ENCODE data around the gene MATN1.

The MATN1 gene

DNA sequence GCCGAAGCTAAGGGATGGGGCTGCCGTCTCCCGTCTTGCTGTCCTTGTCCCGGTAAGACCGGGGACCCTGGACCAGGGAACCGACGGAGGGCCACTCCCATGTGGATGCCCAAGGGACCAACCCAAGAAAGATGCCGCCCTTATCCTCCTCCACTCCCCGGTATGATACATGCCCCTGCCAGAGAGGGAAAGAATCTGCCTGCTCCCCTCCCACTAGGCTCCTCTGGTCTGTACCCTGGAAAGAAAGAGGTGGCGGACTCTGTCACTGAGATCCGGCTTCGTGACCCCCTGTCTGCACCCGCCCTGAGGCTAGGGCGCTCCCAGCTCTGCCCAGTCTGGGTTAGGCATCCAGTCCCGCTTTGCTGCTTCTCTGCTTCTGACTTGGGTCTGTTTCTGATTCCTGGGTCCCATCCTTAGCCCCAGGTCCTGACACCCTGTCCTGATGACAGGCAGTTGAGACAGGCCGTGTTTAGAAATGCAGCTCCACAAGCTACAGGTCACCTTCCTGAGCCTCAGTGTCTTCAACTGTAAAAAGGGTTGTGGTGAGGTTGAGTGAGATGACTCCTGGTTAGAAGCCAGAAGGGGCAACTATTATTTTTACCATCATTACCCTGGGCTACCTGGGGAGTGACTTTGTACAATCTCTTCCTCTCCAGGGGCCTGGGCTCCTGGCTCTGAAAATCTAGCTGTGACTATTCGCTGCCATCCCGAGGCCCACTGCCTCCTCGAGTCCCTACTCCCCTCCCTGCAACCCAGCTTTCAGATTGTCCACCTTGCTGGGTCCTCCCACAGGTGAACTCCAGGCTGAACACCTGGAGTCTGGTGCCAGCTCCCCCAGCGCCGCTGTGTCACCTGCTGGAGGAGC lies 3.7 kb downstream of the MATN1 start:
- H3K4me3 ChIP-seq (ENCODE audit: low read depth, low read length): peak overlapping the region; percentile 83
- no peak for TF ChIP-seq CTCF (IDR thresholded peaks at IDR 0.05; ENCODE audit: low read depth, low read length, missing control alignments)
- no peak for DNase-seq (ENCODE audit: low read depth)

- H3K4me3 ChIP-seq (ENCODE audit: low read depth, low read length): peak overlapping the region; percentile 83
- peak; percentile 94 for TF ChIP-seq CTCF (IDR thresholded peaks at IDR 0.05; ENCODE audit: low read depth, low read length, missing control alignments)
- peak; percentile 77 for DNase-seq (ENCODE audit: low read depth)
Observed at GRCh38 chr1:30718636-30719405, 4.6 kb downstream of the MATN1 start.

GRCh38 chr1:30718091-30718635 lies 5.2 kb downstream of the MATN1 start:
- peak; percentile 86 for DNase-seq (ENCODE audit: low read depth)
- peak overlapping the region; percentile 44 for H3K4me3 ChIP-seq (ENCODE audit: low read depth, low read length)
- TF ChIP-seq CTCF (IDR thresholded peaks at IDR 0.05; ENCODE audit: low read depth, low read length, missing control alignments): no peak

GRCh38 chr1:30716646-30717045 lies 6.7 kb downstream of the MATN1 start:
- H3K4me3 ChIP-seq (ENCODE audit: low read depth, low read length): no peak overlapping the region
- no peak for DNase-seq (ENCODE audit: low read depth)
- TF ChIP-seq CTCF (IDR thresholded peaks at IDR 0.05; ENCODE audit: low read depth, low read length, missing control alignments): no peak

DNA sequence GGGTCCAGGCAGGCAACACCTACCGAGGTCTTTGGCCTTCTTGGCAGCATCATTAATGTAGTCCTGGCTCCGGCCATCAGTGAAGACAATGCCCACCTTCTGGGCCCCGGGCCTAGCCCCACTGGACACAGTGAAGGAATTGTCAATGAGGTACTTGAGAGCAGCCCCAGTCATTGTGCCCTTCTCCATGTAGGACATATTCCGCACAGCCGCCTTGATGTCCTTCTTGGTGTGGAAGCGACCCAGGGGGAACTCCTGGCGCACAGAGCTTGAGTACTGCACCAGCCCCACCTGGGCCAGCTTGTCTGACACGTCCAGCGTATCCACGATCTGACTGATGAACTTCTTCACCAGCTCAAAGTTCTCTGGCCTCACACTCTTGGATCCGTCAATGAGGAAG lies 7.5 kb downstream of the MATN1 start:
- no peak overlapping the region for H3K4me3 ChIP-seq (ENCODE audit: low read depth, low read length)
- TF ChIP-seq CTCF (IDR thresholded peaks at IDR 0.05; ENCODE audit: low read depth, low read length, missing control alignments): no peak
- DNase-seq (ENCODE audit: low read depth): no peak

GRCh38 chr1:30715216-30715615 lies 8.2 kb downstream of the MATN1 start:
- no peak for DNase-seq (ENCODE audit: low read depth)
- H3K4me3 ChIP-seq (ENCODE audit: low read depth, low read length): no peak overlapping the region
- TF ChIP-seq CTCF (IDR thresholded peaks at IDR 0.05; ENCODE audit: low read depth, low read length, missing control alignments): peak; percentile 69
